HG02973 (cell line): Measurements from ENCODE around the gene LDAF1.
"Not testable (repeated sequence)": the region's sequence is repeated elsewhere in the genome, so short reads cannot be mapped to it uniquely, and the experiment has no call there.

Source experiments
- ATAC-seq: cut with Tn5 transposase; IDR thresholded peaks from one replicate; pipeline ENCODE4 v1.9.1; 2021; ENCODE audit warnings: moderate library complexity; ENCODE audit not compliant: unreplicated experiment

The LDAF1 gene

GRCh38 chr16:21161211-21161610 lies 2.7 kb downstream of the LDAF1 start:
- no peak for ATAC-seq

GRCh38 chr16:21162661-21163151 lies 4.2 kb downstream of the LDAF1 start:
- no peak for ATAC-seq

GRCh38 chr16:21163576-21163975 lies 5.1 kb downstream of the LDAF1 start:
- no peak for ATAC-seq

- no peak for ATAC-seq
These were observed 6.2 kb downstream of the LDAF1 start for GRCh38 chr16:21164521-21165168.

- ATAC-seq: no peak
These were observed 8.1 kb downstream of the LDAF1 start for GRCh38 chr16:21166561-21166961.

GRCh38 chr16:21167360-21167759 lies 8.9 kb downstream of the LDAF1 start:
- ATAC-seq: no peak

GRCh38 chr16:21167929-21168602 lies 9.6 kb downstream of the LDAF1 start:
- no peak for ATAC-seq

GRCh38 chr16:21169249-21169981 lies 10.9 kb downstream of the LDAF1 start:
- ATAC-seq: no peak

- ATAC-seq: not testable (repeated sequence)
These were observed 11.6 kb downstream of the LDAF1 start for GRCh38 chr16:21170116-21170515.

- ATAC-seq: no peak
These were observed 14.2 kb downstream of the LDAF1 start for GRCh38 chr16:21172650-21173049.

GRCh38 chr16:21175397-21175796 lies 16.9 kb downstream of the LDAF1 start:
- ATAC-seq: no peak

GRCh38 chr16:21179126-21179982 lies 20.9 kb downstream of the LDAF1 start:
- ATAC-seq: no peak

GRCh38 chr16:21179983-21180365 lies 21.5 kb downstream of the LDAF1 start:
- no peak for ATAC-seq

- no peak for ATAC-seq
These were observed 25.5 kb downstream of the LDAF1 start for GRCh38 chr16:21183995-21184394.

- no peak for ATAC-seq
These were observed 26.4 kb downstream of the LDAF1 start for GRCh38 chr16:21184834-21185233.

GRCh38 chr16:21185659-21186325 lies 27.3 kb downstream of the LDAF1 start:
- ATAC-seq: no peak

- ATAC-seq: no peak
These were observed 27.8 kb downstream of the LDAF1 start for GRCh38 chr16:21186326-21186691.

- ATAC-seq: no peak
These were observed 30.8 kb downstream of the LDAF1 start for GRCh38 chr16:21189311-21189710.

GRCh38 chr16:21190013-21190412 lies 31.5 kb downstream of the LDAF1 start:
- ATAC-seq: no peak

GRCh38 chr16:21190599-21190998 lies 32.1 kb downstream of the LDAF1 start:
- no peak for ATAC-seq

- ATAC-seq: no peak
These were observed 34.5 kb downstream of the LDAF1 start for GRCh38 chr16:21192991-21193390.
